GM21360 (cell line): Measurements from ENCODE around the gene SHROOM3.

ENCODE experiments used
- ATAC-seq: cut with Tn5 transposase; IDR thresholded peaks from one replicate; pipeline ENCODE4 v1.9.1; 2021; ENCODE audit warnings: mild to moderate bottlenecking, moderate library complexity; ENCODE audit not compliant: unreplicated experiment

The SHROOM3 gene

DNA sequence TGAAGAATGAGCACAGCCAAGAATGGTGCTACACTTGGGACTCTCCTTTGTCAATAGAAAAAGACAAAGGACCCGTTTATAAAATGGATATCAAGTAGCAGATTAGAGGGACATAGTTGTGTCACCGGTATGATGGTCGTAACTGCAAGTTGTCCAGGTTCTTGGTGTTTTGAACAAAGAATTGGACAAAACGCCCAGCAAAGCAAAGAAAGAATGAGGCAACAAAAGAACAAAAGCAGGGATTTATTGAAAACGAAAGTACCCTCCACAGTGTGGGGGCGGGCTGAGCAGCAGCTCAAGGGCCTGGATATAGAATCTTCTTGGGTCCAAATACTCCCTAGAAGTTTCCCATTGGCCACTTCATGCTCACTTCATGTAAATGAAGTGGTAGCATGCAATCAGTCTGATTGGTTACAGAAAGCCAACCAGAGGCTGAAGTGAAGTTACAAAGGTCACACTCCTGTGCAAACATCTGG lies 54.7 kb downstream of the SHROOM3 start:
- no peak for ATAC-seq

GRCh38 chr4:76492055-76492454 lies 57.0 kb downstream of the SHROOM3 start:
- ATAC-seq, result no peak

GRCh38 chr4:76494243-76494642 lies 59.2 kb downstream of the SHROOM3 start:
- no peak for ATAC-seq

DNA sequence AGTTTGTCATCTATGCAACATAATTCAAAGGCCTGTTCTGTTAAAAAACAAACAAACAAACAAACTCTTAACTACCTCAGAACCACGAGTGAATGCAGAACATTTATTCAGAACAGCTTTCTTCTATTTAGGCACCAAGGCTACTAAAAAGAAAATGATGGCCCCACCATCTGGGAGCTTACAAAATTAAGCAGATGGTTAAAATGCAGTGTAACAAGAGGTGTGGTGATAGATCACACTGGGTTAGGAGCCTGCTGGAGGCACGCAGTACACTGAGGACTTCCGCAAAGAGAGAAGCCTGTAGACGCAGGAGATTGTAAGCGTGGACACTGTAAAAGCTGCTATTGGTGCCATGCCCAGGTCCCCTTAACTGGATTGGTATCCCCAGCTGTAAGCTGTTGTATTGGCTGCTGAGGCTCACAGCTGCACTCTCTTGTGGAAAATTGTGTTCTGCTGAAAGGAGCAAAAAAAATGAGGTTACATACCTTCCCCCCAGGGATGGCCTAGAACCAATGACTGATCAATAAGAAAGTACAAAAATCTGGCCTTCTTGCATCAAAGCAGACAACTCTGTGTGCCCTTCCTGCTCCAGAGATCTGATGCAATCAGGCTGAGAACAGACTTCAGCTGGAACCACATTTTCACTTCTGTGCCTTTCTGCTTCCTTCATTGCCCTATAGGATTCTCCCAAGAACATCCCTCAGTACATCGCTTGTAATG lies 60.0 kb downstream of the SHROOM3 start:
- ATAC-seq, result no peak

- ATAC-seq, result no peak
Measured at GRCh38 chr4:76498550-76498949, 63.5 kb downstream of the SHROOM3 start.

- ATAC-seq, result peak; percentile 51
Measured at GRCh38 chr4:76499461-76499860, 64.4 kb downstream of the SHROOM3 start.

- no peak for ATAC-seq
Measured at GRCh38 chr4:76502886-76503285, 67.9 kb downstream of the SHROOM3 start.

GRCh38 chr4:76504613-76505465 lies 69.8 kb downstream of the SHROOM3 start:
- no peak for ATAC-seq

GRCh38 chr4:76511947-76512346 lies 76.9 kb downstream of the SHROOM3 start:
- no peak for ATAC-seq

GRCh38 chr4:76513482-76513881 lies 78.5 kb downstream of the SHROOM3 start:
- no peak for ATAC-seq

- no peak for ATAC-seq
Measured at GRCh38 chr4:76514087-76514486, 79.1 kb downstream of the SHROOM3 start.

DNA sequence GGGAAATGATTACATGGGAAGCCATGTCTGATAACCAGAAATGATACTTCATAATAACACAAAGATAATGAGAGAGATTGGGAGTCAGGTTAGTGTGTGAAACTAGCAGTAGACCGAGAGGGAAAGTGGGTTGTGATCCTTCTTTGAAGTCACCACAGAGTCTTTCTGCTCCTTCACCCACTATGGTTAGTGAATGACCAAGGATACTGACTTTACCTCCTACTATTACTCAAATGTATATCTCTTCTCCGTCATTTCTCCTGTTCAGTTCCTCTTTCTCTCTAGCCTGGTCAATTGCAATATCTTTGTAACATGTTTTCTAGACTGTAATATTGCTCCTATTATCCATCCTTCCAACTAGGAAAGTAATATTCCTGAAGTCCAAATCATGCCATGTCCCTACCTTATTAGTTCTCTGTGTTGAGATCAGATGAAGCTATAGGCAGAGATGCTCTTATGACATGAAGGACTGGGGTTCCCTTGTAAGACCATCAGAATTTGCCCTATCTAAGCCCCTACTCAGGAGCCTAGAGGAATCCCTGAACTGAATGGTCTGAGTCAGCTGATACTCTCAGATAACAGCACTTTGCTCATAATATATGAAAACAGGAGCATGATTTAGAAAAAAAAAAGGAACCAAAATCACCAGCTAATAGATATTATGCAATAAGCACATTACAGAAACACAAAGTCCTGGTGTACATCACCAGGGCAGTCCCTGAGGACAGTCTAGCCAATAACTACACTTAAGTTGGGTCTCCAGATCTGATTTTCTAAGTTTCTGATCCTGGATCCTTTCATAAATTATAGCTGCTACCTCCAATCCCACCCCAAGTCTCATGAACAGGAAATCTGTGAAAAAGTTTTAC lies 81.2 kb downstream of the SHROOM3 start:
- ATAC-seq, result peak; percentile 87

DNA sequence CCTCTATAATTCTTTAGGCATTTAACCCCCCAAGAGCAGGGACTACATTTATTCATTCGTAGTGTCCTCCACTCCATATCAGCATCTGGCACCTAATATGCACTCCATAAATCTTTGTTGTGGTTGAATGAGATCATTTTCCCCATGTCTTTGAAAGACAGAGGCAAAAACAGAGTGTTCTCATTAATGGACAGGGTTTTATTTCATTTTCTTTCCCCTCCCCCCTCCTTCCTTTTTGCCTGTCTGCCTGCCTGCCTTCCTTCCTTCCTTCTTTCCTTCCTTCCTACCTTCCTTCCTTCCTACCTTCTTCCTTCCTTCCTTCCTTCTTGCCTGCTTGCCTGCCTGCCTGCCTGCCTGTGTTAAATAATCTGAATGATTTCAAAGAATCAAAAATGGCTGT lies 83.2 kb downstream of the SHROOM3 start:
- ATAC-seq, result no peak

DNA sequence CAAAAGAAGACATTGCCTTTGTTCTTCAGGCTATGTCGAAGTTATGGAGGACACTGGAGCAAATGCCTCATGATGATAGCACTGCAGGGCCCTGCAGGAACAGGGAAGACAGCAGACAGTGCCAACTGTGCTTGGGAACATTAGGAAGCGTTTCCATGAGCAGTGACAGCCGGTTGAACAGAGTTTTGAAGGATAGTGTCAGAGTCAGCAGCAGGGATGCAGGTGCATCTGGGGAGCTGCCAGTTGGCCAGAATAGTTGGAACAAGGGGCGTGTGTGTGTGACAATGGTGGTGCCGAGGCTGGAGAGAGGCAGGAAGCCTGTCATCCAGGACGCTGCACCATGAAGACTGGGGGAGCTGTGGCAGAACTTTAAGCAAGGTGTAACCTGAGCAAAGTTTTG lies 88.6 kb downstream of the SHROOM3 start:
- ATAC-seq, result no peak

DNA sequence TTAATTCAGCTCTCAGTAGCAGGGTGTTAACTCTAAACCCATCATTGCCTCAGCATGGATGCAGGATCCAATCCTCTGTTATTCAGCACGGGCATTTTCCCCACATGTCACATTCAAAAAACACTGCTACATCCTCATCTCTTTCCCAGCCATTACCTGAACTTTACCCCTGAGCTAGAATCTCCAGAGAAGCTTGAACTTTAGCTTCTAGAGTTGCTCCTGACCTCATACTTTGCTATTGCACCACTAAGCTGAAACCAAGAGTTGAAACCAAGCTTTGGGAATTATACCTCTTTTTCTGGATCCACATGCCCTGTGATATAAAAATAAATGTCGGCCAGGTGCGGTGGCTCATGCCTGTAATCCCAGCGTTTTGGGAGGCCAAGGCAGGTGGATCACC lies 90.7 kb downstream of the SHROOM3 start:
- ATAC-seq, result no peak

DNA sequence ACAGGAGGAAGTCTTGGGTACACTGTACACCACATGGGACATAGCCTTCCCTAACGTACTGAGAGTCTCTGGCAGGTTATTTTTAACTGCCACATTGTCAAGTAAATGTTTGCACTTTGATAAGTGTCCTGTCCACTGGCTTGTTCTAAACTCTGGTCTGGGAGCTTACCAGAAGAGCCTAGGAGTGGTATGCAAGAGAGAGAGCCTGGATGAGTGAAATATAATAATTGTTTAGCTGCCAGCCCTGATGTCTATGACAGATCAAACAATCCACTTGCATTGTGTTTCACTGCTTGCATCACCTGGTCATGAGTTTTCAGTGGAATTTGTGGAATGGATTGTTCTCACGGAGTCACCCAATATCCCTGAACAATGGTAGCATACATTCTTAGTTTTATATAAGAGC lies 91.6 kb downstream of the SHROOM3 start:
- ATAC-seq, result no peak

GRCh38 chr4:76527666-76528065 lies 92.6 kb downstream of the SHROOM3 start:
- no peak for ATAC-seq

DNA sequence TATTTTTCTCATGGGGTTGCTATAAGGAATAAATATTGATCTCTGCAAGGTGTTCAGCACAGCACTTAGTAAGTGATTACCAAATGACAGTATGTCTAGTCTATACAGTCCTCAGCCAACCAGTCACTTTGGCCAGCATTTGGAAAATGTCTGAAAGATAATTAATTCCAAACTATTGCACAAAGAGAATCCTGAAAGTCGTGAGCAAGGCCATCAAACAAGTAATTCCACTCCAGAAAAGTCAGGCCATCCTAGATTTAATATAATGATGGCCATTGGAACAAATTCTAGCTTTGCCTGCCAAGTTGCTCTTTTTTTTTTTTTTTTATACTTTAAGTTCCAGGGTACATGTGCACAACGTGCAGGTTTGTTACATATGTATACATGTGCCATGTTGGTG lies 96.6 kb downstream of the SHROOM3 start:
- no peak for ATAC-seq

DNA sequence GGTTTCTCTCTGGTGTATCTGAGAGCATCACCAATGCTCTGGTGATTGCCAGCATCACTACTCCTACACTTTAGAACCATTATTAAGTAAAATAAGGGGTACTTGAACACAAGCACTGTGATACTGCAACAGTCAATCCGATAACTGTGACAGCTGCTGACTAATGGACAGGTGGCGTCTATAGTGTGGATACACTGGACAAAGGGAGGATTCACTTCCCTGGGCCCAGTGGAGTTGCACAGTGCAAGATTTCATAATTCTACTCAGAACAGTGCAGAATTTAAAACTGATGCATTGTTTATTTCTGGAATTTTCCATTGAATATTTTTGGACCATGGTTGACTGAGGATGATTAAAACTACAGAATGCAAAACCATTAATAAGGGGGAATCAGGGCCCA lies 97.8 kb downstream of the SHROOM3 start:
- ATAC-seq, result no peak

- ATAC-seq, result no peak
Measured at GRCh38 chr4:76533314-76533713, 98.3 kb downstream of the SHROOM3 start.
